SH-SY5Y (cell line): ENCODE results near the gene DOK6.

ENCODE experiments used
- GATA2 ChIP-seq: IDR thresholded peaks from 2 replicates; pipeline ENCODE4 v1.6.1; 2011; ENCODE audit warnings: mild to moderate bottlenecking, low read depth, low read length
- GATA3 ChIP-seq: IDR thresholded peaks from 2 replicates; pipeline ENCODE4 v1.6.1; 2011; ENCODE audit warnings: low read depth, mild to moderate bottlenecking, low read length, moderate library complexity

The DOK6 gene

DNA sequence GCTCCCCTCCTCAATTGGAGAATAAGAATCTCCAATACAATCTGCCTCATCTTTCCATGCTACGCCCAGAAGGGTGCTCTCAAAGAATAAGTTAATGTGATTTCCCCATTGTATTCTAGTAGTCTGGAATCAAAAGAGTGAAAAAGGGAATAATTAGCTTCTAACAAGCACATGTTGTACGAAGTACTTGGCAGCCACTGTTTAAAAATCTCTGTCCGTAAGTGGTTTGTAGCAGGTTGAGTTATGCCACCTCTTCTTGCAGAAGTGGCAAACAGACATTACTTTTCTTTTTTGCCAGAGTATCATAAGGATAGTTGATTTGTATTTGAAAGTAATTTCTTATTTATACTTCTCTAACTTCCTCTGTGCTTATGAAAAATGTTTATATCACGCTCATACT lies 362.3 kb downstream of the DOK6 start:
- no peak for TF ChIP-seq GATA3
- TF ChIP-seq GATA2, result no peak

DNA sequence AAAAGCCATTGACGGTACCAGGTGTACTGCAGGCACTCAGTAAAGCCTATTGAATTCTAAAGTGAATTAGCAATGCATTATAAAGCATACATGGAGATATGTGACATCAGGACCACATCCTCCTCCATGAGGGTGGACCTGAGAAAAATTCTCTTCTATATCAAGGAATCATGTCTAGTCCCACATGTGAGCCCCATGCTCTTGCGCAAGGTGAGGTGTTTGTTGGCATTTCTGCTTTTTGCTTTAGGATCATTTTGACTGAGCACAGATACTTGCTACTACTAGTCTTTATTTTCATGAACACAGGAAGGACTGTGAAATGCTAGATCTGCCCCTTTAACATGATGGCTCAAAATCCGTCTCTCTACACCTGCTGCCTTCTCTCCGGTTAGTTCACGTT lies 363.1 kb downstream of the DOK6 start:
- no peak for TF ChIP-seq GATA2
- TF ChIP-seq GATA3, result no peak

DNA sequence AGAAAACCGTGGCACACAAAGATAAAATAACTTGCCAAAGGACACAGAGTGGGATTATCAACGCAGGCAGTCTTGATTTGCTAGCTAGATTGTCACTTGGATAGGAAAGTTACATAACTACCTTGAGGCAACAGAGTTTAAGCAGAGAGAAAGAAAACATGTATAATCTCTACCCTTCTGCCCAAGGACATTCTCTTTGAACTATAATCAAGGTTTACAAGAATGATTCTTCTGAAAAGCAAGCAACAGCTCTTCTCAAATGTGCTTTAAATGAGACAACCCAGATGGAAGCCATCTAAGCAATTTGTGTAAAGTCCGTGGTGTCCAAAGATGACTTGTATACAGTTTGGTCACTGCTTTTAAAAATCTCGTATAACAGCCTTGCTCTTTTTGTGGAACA lies 369.6 kb downstream of the DOK6 start:
- no peak for TF ChIP-seq GATA2
- no peak for TF ChIP-seq GATA3

DNA sequence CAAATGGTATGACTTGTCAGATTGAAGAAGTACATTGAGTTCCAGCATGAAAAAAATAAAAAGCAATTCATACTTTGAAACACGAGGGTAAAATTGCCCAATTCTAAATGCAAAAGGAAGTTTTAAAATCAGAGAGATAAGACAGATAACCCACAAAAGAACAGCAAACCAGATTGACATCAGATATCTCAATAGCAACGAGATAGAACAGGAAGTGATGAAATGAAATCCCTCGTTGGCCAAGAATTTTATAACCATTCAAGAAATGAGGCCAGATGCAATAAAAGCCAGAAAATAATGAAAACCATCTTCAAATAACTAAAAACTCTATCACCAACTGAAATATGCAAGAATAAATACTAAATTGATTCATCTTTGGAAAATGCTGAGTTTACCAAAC lies 374.1 kb downstream of the DOK6 start:
- TF ChIP-seq GATA2, result no peak
- no peak for TF ChIP-seq GATA3

DNA sequence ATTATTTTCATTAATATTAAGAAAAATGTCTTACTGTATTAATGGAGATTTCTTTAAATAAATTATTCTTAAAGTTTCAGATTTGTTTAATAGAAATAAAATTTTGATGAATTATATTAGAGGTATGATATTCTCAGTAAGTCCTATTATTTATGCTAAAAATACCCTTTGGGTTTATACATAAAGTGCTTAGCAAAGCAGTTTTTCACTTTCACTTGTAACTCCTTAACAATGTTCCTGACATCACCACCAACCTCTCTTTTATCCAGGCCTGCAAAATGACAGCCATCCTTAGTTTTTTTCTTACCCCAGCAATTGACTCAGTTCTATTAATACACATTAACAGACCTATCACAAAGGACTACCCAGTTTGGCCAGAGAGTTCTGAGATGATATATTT lies 376.6 kb downstream of the DOK6 start:
- TF ChIP-seq GATA3 (no peak), GATA2 (no peak)

DNA sequence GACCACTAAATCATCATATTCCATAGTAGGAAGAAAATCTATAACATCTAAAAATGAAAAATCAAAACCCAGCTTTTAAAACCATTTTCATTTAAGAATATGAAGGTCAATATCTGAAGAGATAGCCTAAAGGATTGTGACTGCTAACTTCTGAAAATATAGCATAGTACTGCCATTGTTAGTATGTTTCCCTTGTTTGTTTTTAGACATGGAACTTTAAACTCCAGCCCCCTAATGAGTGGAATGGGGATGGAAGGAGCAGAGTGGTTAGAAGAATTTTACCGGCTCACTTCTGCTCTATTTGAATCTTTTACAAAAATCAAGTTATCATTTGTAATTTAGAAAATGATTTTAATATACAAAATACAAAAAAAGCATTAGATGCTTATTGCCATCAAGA lies 378.0 kb downstream of the DOK6 start:
- TF ChIP-seq GATA2 (no peak), GATA3 (no peak)

DNA sequence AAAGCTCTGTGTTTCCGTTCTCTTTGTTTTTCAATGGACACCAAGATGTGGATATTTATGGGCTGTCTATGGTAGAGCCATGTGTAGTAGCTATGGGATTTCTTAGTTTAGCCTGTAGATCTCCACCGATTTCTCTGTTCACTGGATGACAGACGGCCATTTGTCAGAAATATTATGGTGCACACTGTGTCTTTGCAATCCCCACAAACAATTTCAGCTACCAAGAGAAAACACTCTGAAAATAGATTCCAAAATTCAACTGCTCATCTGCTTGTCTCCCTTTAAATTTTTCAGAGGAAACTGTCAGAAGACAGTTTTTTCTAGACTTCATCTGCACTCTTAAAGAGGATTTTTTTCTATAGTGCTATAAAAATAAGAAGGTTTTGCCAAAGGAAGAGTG lies 380.2 kb downstream of the DOK6 start:
- TF ChIP-seq GATA3 (no peak), GATA2 (no peak)

DNA sequence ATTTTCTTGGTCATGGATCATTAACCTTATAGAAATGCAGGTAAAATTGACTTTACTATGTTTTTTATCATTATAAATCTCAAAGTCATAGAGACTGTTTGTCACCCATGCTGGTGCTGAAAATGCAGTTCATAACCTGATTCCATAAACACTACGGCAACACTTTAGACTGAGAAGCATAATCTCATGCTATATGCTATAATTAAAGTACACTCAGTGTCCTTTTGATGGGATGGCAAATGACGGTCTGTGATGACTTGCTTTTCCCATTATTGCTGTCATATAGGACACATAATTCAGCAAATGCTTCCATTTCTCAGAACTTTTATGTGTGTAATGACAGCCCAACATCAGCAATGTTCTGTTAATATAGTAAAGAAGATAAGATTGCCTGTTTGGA lies 384.1 kb downstream of the DOK6 start:
- no peak for TF ChIP-seq GATA2
- no peak for TF ChIP-seq GATA3

DNA sequence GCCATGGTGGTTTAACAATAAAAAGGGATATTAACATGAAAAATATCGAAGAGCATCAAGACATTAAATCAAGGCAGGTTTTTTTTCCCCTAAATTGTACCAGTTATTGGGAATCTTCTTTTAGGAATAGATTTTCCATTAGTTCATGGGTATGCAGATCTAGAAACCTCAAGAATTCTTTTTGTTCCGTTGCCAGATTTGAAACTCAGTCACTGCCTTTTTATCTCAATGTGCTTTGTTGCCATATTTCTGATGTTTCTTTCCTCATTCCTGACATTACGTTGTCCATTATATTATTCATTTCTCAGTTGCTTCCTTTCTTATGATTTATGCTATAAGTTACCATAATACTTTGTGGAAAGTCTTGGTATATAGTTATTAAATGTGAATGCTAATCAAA lies 384.8 kb downstream of the DOK6 start:
- TF ChIP-seq GATA2, result no peak
- no peak for TF ChIP-seq GATA3

DNA sequence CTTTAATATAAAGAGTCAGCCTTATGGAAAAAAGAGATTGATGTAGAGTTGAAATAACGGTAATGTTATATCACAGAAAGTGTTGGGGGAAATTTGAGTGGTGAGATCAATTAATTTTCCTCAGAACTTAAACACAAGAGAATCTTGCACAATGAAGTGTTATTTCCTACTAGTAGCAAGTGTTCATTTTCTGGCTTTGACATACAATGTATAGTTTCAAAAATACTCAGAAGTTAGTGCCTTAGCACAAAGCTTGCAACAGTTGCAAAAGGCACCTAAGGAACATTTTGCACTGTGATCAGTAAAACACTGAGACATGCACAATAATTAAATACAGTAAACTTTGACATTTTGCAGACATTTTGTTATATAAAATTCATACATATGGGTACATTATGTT lies 385.7 kb downstream of the DOK6 start:
- no peak for TF ChIP-seq GATA3
- no peak for TF ChIP-seq GATA2

DNA sequence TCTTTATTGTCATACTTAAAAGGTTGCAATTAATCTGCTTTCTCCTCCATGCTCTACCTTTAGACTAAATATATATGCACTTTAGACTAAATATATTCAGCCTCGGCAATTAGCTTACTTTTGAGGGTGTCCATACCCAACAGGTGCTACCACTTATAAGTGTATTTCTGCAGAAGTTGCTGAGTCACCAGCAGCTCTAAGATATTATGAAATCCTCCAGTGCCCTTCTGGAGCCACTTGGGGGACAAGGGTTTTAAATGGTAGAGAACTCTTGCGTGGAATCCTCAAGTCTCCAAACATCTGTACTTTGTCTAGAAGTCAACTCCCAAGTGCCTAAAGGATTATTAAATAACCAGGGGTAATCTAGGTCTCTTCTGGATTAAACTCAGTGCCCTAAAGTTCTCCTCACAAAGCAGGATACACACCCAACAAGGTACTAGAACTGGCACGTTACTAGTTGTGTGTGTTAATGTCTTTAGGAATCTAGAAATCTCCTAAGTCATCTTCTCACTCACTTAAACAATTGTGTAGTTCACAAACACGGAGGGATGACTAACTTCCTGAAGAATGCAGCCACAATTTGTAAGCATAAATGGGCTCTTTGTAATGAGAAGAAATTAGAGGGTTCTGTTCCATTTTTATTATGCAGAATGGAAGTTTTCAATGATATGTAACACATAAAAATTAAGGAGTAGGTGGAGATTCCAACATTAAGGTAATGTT lies 387.3 kb downstream of the DOK6 start:
- TF ChIP-seq GATA2, result no peak
- TF ChIP-seq GATA3, result no peak

DNA sequence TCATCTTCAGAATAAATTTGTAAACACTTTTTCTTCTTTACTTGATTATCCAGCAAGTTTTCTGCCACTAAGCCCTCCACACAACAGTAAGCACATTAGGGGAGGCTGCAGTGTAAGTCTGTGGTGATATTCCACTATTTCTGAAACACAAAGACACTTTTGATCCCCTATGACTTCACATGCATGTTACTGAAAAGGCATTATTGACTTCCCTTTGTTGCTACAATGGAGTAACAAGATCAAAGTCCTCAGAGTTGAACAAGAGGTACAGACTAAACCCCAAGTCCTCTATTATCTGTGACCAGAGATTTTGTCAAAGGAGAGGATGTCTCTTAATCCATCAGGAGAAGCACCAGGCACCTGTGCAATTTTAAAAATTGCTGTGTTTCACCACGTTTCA lies 389.1 kb downstream of the DOK6 start:
- no peak for TF ChIP-seq GATA3
- TF ChIP-seq GATA2, result no peak

DNA sequence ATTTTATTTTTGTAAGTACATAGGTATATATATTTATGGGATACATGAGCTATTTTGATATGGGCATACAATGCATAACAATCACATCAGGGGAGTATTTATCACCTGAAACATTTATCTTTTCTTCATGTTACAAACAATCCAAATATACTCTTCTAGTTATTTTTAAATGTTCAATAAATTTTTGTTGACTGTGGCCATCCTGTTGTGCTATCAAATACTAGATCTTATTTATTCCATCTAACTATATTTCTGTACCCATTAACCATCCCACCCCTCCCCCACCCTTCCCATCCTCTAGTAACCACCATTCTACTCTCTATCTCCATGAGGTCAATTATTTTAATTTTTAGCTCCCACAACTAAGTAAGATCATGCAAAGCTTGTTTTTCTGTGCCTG lies 390.0 kb downstream of the DOK6 start:
- no peak for TF ChIP-seq GATA2
- no peak for TF ChIP-seq GATA3

DNA sequence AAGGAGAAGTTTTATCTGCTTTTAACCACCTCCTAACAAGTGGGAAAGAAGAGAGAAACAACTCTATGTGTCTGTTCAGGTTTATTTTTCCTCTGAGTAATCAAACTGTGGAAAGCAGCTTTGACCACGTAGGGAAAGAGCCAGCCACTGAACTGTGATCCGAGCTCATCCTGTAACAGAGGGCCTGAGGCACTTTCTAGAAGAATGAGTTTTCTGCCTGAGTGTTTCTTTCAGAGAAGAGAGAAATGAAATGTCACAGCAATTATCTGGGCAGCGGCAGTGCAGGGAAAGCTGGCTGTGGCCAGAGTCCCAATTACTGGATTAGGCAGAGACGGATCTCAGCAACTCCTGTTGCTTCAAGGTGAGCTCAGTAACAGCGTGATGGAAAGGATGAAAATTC lies 395.1 kb downstream of the DOK6 start:
- TF ChIP-seq GATA3 (no peak), GATA2 (no peak)

DNA sequence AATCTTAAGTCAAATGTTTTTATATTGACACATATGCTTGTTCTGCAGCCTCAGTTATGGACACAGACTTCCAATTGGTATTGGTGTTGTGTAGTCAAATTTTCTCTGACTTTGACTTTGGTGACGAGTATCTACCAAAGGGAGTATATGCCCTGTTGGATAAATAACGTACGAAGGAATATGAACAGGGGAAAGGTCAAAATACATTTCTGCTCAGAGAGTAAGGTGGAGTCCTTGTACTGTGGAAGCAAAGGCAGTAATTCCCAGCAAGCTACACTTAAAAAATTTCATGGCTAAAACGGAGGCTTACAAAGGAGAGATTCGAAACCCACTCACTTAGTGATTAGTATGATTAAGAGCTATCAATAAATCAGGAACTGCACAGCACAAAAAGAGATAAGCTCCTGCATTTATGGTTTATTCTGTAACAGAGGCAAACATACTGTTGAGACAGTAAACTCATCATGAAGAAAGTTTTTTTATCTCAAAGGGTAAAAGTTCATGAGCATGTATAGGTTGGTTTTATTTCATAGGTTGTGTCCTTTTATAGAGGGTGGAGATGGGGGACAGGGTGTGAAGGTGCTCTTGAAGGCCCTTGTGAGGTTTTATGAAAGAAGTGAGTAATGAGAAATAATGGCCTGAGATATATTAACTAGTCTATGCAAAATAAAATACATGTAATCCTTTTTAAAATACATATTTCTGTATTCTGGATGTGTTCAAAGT lies 404.3 kb downstream of the DOK6 start:
- TF ChIP-seq GATA3, result no peak
- TF ChIP-seq GATA2, result no peak
